CD4-positive, alpha-beta T cell (primary cell): ENCODE data around the gene COL4A2. TPM values are rescaled to one million over a fixed set of nuclear protein-coding genes. Genes with fewer than 3 reads are reported as not detected.

Source experiments
- ATAC-seq: fragments of 200-7000 bp; cut with Tn5 transposase; one replicate; pipeline ENCODE4 v1.10.0; 2022; ENCODE audit warnings: mild to moderate bottlenecking; ENCODE audit not compliant: poor library complexity
- CTCF ChIA-PET: fragments of 350-600 bp; sonication (Branson Sonifier 250); formaldehyde crosslinking; loops from one replicate; lab custom pipeline; 2021; ENCODE audit warnings: antibody characterized with exemption, inconsistent platforms; lab: Charles Lee
- POLR2A ChIA-PET: fragments of 350-600 bp; sonication (Branson Sonifier 250); formaldehyde crosslinking; loops from one replicate; lab custom pipeline; 2021; ENCODE audit warnings: antibody characterized with exemption, inconsistent platforms; lab: Charles Lee
- DNase-seq, 14 experiments: peaks; one replicate each; pipeline ENCODE4 v3.0.0-alpha.2; 2013 to 2020; ENCODE audit warnings: mixed read lengths in 2 of 14
- H3K27ac ChIP-seq, 2 donors: one replicate each; pipeline versions ENCODE4 v1.5.1 to v1.7.0; 2013; ENCODE audit warnings: low read length in 2 of 2, low read depth in 1 of 2, mild to moderate bottlenecking in 1 of 2
- H3K27me3 ChIP-seq, 2 experiments: 1 replicate in 1 of 2; 2 replicates in 1 of 2; pipeline versions ENCODE4 v1.6.1 to v1.7.0; 2013; ENCODE audit warnings: low read length in 2 of 2, control low read depth in 1 of 2, mild to moderate bottlenecking in 1 of 2, moderate library complexity in 1 of 2; ENCODE audit not compliant: insufficient read depth in 2 of 2, control insufficient read depth in 1 of 2
- H3K36me3 ChIP-seq: one replicate; pipeline ENCODE4 v1.6.1; 2013; ENCODE audit warnings: low read length, control low read depth; ENCODE audit not compliant: insufficient read depth
- H3K4me1 ChIP-seq: one replicate; pipeline ENCODE4 v1.6.1; 2013; ENCODE audit warnings: low read length, control low read depth; ENCODE audit not compliant: insufficient read depth
- H3K4me3 ChIP-seq: one replicate; pipeline ENCODE4 v1.5.1; 2013; ENCODE audit warnings: mild to moderate bottlenecking, low read length, moderate library complexity
- H3K9me3 ChIP-seq, 2 experiments: 1 replicate in 1 of 2; 2 replicates in 1 of 2; pipeline versions ENCODE4 v1.6.1 to v1.7.0; 2013; ENCODE audit warnings: low read length in 2 of 2, mild to moderate bottlenecking in 2 of 2, control low read depth in 1 of 2, moderate library complexity in 1 of 2; ENCODE audit not compliant: control insufficient read depth in 1 of 2, insufficient read depth in 1 of 2
- H3K27ac Mint-ChIP-seq: one replicate; pipeline ENCODE4 v1.8.0; 2020; ENCODE audit warnings: mixed read lengths
- H3K27me3 Mint-ChIP-seq: one replicate; pipeline ENCODE4 v1.8.0; 2021; ENCODE audit warnings: mixed read lengths
- H3K36me3 Mint-ChIP-seq: one replicate; pipeline ENCODE4 v1.8.0; 2021; ENCODE audit warnings: low read depth, mixed read lengths
- H3K4me1 Mint-ChIP-seq: one replicate; pipeline ENCODE4 v1.8.0; 2021; ENCODE audit warnings: low read depth, mixed read lengths
- H3K4me3 Mint-ChIP-seq: one replicate; pipeline ENCODE4 v1.8.0; 2020; ENCODE audit warnings: mild to moderate bottlenecking, mixed read lengths
- H3K9me3 Mint-ChIP-seq: one replicate; pipeline ENCODE4 v1.8.0; 2020; ENCODE audit warnings: mixed read lengths
- intact Hi-C, 2 experiments: fragments of 100-400 bp; cut with DNase I in 1 of 2; cut with micrococcal nuclease in 1 of 2; formaldehyde crosslinking; loops; one replicate each; pipeline versions ENCODE4 v1.15.1 to v1.9.0; 2023 to 2025; cut with DNase I, micrococcal nuclease
- total RNA-seq, 174 experiments: library from RNA in 2 of 174; stranded (reverse) in 2 of 174; gene quantifications; one replicate each; pipeline ENCODE4 v1.2.3 and lab custom pipeline; 2021 to 2026
- TF ChIP-seq, protein P1 (sequence below): fragments of 200-600 bp; IDR thresholded peaks from one replicate; pipeline ENCODE4 v1.8.0; 2022; ENCODE audit warnings: antibody characterized with exemption, mild to moderate bottlenecking

Gene COL4A2
- total RNA-seq, 2 experiments from 2014 or later = not detected

DNA sequence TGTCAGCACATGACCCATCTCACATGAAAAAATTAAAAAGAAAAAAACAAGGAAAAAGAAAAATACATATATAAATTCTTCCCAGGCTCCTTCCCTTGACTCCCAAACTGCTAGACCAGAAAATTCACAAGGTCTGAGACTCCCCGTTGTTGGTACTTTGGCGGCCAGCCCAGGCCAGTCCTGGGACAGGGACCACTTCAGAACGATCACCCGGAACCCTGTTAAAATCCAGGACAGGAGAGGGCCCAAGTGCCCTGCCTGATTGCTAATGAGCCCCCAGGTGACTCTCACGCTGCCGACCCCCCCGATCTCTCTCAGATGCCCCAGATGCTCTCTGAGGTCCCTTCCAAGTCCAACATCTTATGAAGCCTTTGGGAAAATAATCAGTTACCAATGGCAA is 107.2 kb downstream of the COL4A2 start:
- CTCF ChIA-PET = no interaction called here
- H3K9me3 ChIP-seq = no peaks in the 10 kb centered on the region
- H3K4me1 Mint-ChIP-seq = no peaks in the 10 kb centered on the region
- H3K27ac Mint-ChIP-seq = no peak overlapping the region
- H3K27me3 ChIP-seq = peaks cover 18 to 43% of the 10 kb centered on the region in 2 experiments
- POLR2A ChIA-PET = no interaction called here
- no peaks in the 10 kb centered on the region for H3K36me3 Mint-ChIP-seq
- TF ChIP-seq, protein P1, sequence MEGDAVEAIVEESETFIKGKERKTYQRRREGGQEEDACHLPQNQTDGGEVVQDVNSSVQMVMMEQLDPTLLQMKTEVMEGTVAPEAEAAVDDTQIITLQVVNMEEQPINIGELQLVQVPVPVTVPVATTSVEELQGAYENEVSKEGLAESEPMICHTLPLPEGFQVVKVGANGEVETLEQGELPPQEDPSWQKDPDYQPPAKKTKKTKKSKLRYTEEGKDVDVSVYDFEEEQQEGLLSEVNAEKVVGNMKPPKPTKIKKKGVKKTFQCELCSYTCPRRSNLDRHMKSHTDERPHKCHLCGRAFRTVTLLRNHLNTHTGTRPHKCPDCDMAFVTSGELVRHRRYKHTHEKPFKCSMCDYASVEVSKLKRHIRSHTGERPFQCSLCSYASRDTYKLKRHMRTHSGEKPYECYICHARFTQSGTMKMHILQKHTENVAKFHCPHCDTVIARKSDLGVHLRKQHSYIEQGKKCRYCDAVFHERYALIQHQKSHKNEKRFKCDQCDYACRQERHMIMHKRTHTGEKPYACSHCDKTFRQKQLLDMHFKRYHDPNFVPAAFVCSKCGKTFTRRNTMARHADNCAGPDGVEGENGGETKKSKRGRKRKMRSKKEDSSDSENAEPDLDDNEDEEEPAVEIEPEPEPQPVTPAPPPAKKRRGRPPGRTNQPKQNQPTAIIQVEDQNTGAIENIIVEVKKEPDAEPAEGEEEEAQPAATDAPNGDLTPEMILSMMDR = no peak
- peaks cover 5% of the 10 kb centered on the region for H3K4me1 ChIP-seq
- DNase-seq (no peak), ATAC-seq (no peak)
- peaks cover 88% of the 10 kb centered on the region for H3K27me3 Mint-ChIP-seq
- no peaks in the 10 kb centered on the region for H3K36me3 ChIP-seq
- no peak overlapping the region for H3K4me3 ChIP-seq
- no peaks in the 10 kb centered on the region for H3K9me3 Mint-ChIP-seq
- no peak overlapping the region for H3K27ac ChIP-seq
- intact Hi-C loops = loop anchor here in 1 of 2 experiments (10.0 kb wide), 1 partner anchor 619 kb away; no protein-coding TSS in a partner anchor
- H3K4me3 Mint-ChIP-seq = no peak overlapping the region

- Histone ChIP-seq H3K27me3 (peaks cover 23 to 43% of the 10 kb centered on the region in 2 experiments), H3K4me1 (peaks cover 5% of the 10 kb centered on the region), H3K4me3 (no peak overlapping the region), H3K36me3 (no peaks in the 10 kb centered on the region), H3K9me3 (no peaks in the 10 kb centered on the region), H3K27ac (no peak overlapping the region)
- ChIA-PET POLR2A (no interaction called here), CTCF (no interaction called here)
- Mint-ChIP-seq H3K27ac (no peak overlapping the region), H3K4me1 (no peaks in the 10 kb centered on the region), H3K36me3 (no peaks in the 10 kb centered on the region), H3K9me3 (no peaks in the 10 kb centered on the region), H3K27me3 (peaks cover 88% of the 10 kb centered on the region), H3K4me3 (no peak overlapping the region)
- TF ChIP-seq, protein P1 = no peak
- intact Hi-C loops = loop anchor here in 1 of 2 experiments (10.0 kb wide), 1 partner anchor 620 kb away; no protein-coding TSS in a partner anchor
- no peak for ATAC-seq
- no peak for DNase-seq
Observed at GRCh38 chr13:110414931-110415330, 107.8 kb downstream of the COL4A2 start.

DNA sequence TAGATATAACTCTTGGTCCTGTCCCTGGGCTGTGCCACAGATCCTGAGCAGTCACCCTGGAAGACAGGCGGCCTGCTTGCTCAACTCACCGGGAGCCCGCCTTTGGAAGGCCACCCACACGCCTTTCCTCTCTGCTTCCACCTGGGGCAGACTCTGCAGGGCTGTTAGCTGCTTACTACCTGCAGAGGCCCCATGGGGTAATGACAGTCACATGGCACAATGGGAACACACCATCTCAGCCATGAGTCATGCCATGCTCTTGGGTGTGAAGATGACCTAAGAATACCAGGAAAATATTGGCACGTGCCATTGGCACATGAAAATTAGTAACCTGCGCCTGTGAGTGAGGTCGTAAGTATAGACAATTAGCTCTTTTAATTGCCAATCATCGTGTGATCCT is 108.6 kb downstream of the COL4A2 start:
- Histone ChIP-seq H3K27ac (no peak overlapping the region), H3K36me3 (no peaks in the 10 kb centered on the region), H3K27me3 (peaks cover 25 to 45% of the 10 kb centered on the region in 2 experiments), H3K4me3 (no peak overlapping the region), H3K4me1 (peaks cover 5% of the 10 kb centered on the region), H3K9me3 (no peaks in the 10 kb centered on the region)
- ChIA-PET CTCF (no interaction called here), POLR2A (no interaction called here)
- H3K27ac Mint-ChIP-seq = no peak overlapping the region
- no peak for DNase-seq
- intact Hi-C loops = loop anchor here in 1 of 2 experiments (10.0 kb wide), 1 partner anchor 621 kb away; no protein-coding TSS in a partner anchor
- TF ChIP-seq, protein P1 = no peak
- H3K4me3 Mint-ChIP-seq = no peak overlapping the region
- H3K4me1 Mint-ChIP-seq = no peaks in the 10 kb centered on the region
- H3K36me3 Mint-ChIP-seq = no peaks in the 10 kb centered on the region
- H3K27me3 Mint-ChIP-seq = peaks cover 88% of the 10 kb centered on the region
- ATAC-seq = no peak
- H3K9me3 Mint-ChIP-seq = no peaks in the 10 kb centered on the region
